ENCODE measurements around the gene TNNI3K. TPM values are rescaled to one million over a fixed set of nuclear protein-coding genes. Genes with fewer than 3 reads are reported as not detected.

Gene TNNI3K
- total and polyA plus RNA-seq, 9 of the 15 experiments (the other 6 are each of a cell fraction or from before 2014, with no cell fraction given), result 0.21 to 0.53 (median 0.32) TPM; not detected in 5

DNA sequence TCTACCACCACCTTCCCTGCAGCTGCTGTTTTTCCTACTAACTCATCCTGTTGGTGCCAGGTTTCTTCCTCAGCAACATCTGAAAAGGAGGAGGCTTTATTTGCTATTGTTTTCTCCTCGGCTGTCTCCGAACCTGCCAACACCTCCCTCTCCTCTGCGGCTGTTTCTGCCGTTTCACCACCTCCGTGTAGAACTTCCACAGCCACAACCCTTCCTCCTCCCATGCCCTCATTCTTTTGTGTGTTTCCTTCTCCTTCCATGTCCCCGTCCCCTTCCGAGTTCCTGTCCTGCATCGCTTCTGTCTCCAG is 336.3 kb downstream of the TNNI3K start (continued):
- TF ChIP-seq CREM (IDR thresholded peaks at IDR 0.05; ENCODE audit: low read depth) (no peak), TCF7L2 (IDR thresholded peaks at IDR 0.05; ENCODE audit: low read depth, low read length) (no peak), KHSRP (IDR thresholded peaks at IDR 0.05) (no peak), HNRNPLL (IDR thresholded peaks at IDR 0.05; ENCODE audit: low read depth, low read length, poor library complexity, severe bottlenecking) (no peak)

DNA sequence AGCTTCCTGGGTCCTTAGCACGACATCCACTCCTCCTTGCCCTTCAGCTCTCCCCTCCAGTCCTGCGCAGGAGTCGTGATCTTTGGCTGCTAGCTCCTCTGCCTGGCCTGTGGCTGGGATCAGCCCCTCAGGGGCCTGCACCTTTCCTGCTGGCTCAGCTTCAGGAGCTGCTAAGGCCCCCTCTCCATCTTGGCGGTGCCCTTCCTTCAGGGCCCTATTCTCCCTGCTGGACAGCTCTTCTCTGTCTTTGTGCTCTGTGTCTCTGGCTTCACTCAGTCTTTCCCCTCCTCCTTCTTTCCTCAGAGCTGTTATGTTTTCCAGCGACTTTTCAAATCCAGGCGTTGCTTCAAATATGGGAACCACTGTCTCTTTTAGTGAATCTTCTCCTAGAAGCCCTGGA is 336.7 kb downstream of the TNNI3K start:
- CTCF ChIA-PET (ENCODE audit: low intra/inter-chr PET ratio), result no interaction called here
- DNase-seq (ENCODE audit: extremely low read depth in 1 of 4, low spot score in 3 of 4), result no peak
- Histone ChIP-seq H3K9me1 (ENCODE audit: control insufficient read depth, insufficient read depth, low read length) (no peaks in the 10 kb centered on the region), H3K4me2 (ENCODE audit: insufficient read depth, low read length) (no peak overlapping the region), H3K4me1 (replicated peaks in 1 of 2; ENCODE audit: control insufficient read depth in 2 of 2, insufficient read depth in 2 of 2, low read length in 2 of 2) (no peaks in the 10 kb centered on the region), H4K20me1 (replicated peaks; ENCODE audit: control insufficient read depth, insufficient read depth, low read length) (no peaks in the 10 kb centered on the region), H3K27ac (ENCODE audit: extremely low read depth, low read depth, low read length) (no peak overlapping the region), H3K36me3 (ENCODE audit: control insufficient read depth, insufficient read depth, low read length) (no peaks in the 10 kb centered on the region), H2AFZ (ENCODE audit: low read depth, low read length) (no peak overlapping the region), H3K9ac (ENCODE audit: insufficient read depth in 1 of 2, low read depth in 2 of 2, low read length in 2 of 2) (no peak overlapping the region), H3K4me3 (no peak overlapping the region), H3K27me3 (ENCODE audit: control insufficient read depth in 2 of 2, insufficient read depth in 2 of 2, low read length in 2 of 2) (no peaks in the 10 kb centered on the region), H3K79me2 (ENCODE audit: control insufficient read depth, insufficient read depth, low read length) (no peaks in the 10 kb centered on the region), H3K9me3 (replicated peaks; ENCODE audit: control insufficient read depth, insufficient read depth, low read depth, low read length) (no peaks in the 10 kb centered on the region)
- in situ Hi-C loops (cut with MboI) (no loop called here), intact Hi-C loops (cut with micrococcal nuclease) (no loop called here)
- no peak for FAIRE-seq
- BruUV-seq (replicated peaks), result no TSS peak
- POLR2A ChIA-PET, result no interaction called here
- TF ChIP-seq, protein P1, sequence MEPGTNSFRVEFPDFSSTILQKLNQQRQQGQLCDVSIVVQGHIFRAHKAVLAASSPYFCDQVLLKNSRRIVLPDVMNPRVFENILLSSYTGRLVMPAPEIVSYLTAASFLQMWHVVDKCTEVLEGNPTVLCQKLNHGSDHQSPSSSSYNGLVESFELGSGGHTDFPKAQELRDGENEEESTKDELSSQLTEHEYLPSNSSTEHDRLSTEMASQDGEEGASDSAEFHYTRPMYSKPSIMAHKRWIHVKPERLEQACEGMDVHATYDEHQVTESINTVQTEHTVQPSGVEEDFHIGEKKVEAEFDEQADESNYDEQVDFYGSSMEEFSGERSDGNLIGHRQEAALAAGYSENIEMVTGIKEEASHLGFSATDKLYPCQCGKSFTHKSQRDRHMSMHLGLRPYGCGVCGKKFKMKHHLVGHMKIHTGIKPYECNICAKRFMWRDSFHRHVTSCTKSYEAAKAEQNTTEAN (CRISPR knock-in tag; IDR thresholded peaks at IDR 0.05), result no peak
- TF ChIP-seq CCAR2 (IDR thresholded peaks at IDR 0.05; ENCODE audit: low read depth, low read length) (no peak), TOE1 (IDR thresholded peaks at IDR 0.05; ENCODE audit: borderline replicate concordance) (no peak), TOE1 (CRISPR knock-in tag; IDR thresholded peaks at IDR 0.05; ENCODE audit: borderline replicate concordance, low read depth) (no peak), ZC3H8 (IDR thresholded peaks at IDR 0.05) (no peak), GATA2 (CRISPR knock-in tag; IDR thresholded peaks at IDR 0.05) (no peak), TCF3 (CRISPR knock-in tag; IDR thresholded peaks at IDR 0.05) (no peak), GATAD2A (IDR thresholded peaks at IDR 0.05) (no peak), ZFP36 (IDR thresholded peaks at IDR 0.05; ENCODE audit: low read depth, low read length, partially characterized antibody) (no peak), SRSF3 (IDR thresholded peaks at IDR 0.05; ENCODE audit: insufficient read depth, low read length) (no peak)
- TF ChIP-seq, protein P2, sequence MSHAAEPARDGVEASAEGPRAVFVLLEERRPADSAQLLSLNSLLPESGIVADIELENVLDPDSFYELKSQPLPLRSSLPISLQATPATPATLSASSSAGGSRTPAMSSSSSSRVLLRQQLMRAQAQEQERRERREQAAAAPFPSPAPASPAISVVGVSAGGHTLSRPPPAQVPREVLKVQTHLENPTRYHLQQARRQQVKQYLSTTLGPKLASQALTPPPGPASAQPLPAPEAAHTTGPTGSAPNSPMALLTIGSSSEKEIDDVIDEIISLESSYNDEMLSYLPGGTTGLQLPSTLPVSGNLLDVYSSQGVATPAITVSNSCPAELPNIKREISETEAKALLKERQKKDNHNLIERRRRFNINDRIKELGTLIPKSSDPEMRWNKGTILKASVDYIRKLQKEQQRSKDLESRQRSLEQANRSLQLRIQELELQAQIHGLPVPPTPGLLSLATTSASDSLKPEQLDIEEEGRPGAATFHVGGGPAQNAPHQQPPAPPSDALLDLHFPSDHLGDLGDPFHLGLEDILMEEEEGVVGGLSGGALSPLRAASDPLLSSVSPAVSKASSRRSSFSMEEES (CRISPR knock-in tag; IDR thresholded peaks at IDR 0.05), result no peak
- 0% methylated on average over 2 of the region's 6 CpGs for WGBS (ENCODE audit: insufficient coverage, low coverage, missing lambda C conversion rate)
- ATAC-seq, result no peak

All from K562 (cell line).